ENCODE data around the gene RBMS3.

RBMS3 gene

GRCh38 chr3:29922992-29923746, 642.3 kb downstream of the RBMS3 start:
- no peak overlapping the region for H3K4me3 Mint-ChIP-seq
- no peaks in the 10 kb centered on the region for H3K4me1 Mint-ChIP-seq
- no peak overlapping the region for H3K27ac Mint-ChIP-seq
- H3K36me3 Mint-ChIP-seq, result no peaks in the 10 kb centered on the region
- H3K27me3 Mint-ChIP-seq, result peaks cover 5% of the 10 kb centered on the region
- ATAC-seq, result no peak
- H3K9me3 Mint-ChIP-seq, result no peaks in the 10 kb centered on the region

- Mint-ChIP-seq H3K9me3 (no peaks in the 10 kb centered on the region), H3K36me3 (no peaks in the 10 kb centered on the region), H3K4me1 (no peaks in the 10 kb centered on the region), H3K27ac (no peak overlapping the region), H3K4me3 (no peak overlapping the region), H3K27me3 (peaks cover 5% of the 10 kb centered on the region)
- ATAC-seq, result no peak
Observed at GRCh38 chr3:29924783-29925561, 644.1 kb downstream of the RBMS3 start.

- Mint-ChIP-seq H3K27ac (no peak overlapping the region), H3K9me3 (no peaks in the 10 kb centered on the region), H3K27me3 (peaks cover 5% of the 10 kb centered on the region), H3K4me3 (no peak overlapping the region), H3K36me3 (no peaks in the 10 kb centered on the region), H3K4me1 (no peaks in the 10 kb centered on the region)
- no peak for ATAC-seq
Observed at GRCh38 chr3:29926378-29926777, 645.5 kb downstream of the RBMS3 start.

GRCh38 chr3:29932696-29933325, 651.9 kb downstream of the RBMS3 start:
- no peaks in the 10 kb centered on the region for H3K27me3 Mint-ChIP-seq
- ATAC-seq, result no peak
- no peak overlapping the region for H3K27ac Mint-ChIP-seq
- no peaks in the 10 kb centered on the region for H3K36me3 Mint-ChIP-seq
- no peaks in the 10 kb centered on the region for H3K9me3 Mint-ChIP-seq
- H3K4me1 Mint-ChIP-seq, result no peaks in the 10 kb centered on the region
- no peak overlapping the region for H3K4me3 Mint-ChIP-seq

- no peaks in the 10 kb centered on the region for H3K4me1 Mint-ChIP-seq
- no peaks in the 10 kb centered on the region for H3K36me3 Mint-ChIP-seq
- H3K4me3 Mint-ChIP-seq, result no peak overlapping the region
- no peaks in the 10 kb centered on the region for H3K27me3 Mint-ChIP-seq
- ATAC-seq, result no peak
- no peak overlapping the region for H3K27ac Mint-ChIP-seq
- H3K9me3 Mint-ChIP-seq, result no peaks in the 10 kb centered on the region
Observed at GRCh38 chr3:29933802-29934490, 653.1 kb downstream of the RBMS3 start.

GRCh38 chr3:29934751-29935150, 653.9 kb downstream of the RBMS3 start:
- Mint-ChIP-seq H3K4me1 (no peaks in the 10 kb centered on the region), H3K9me3 (peaks cover under 1% of the 10 kb centered on the region), H3K36me3 (no peaks in the 10 kb centered on the region), H3K27ac (no peak overlapping the region), H3K4me3 (no peak overlapping the region), H3K27me3 (peaks cover 3% of the 10 kb centered on the region)
- no peak for ATAC-seq

- Mint-ChIP-seq H3K27ac (no peak overlapping the region), H3K36me3 (no peaks in the 10 kb centered on the region), H3K27me3 (peaks cover 10% of the 10 kb centered on the region), H3K4me3 (no peak overlapping the region), H3K4me1 (no peaks in the 10 kb centered on the region), H3K9me3 (peaks cover 3% of the 10 kb centered on the region)
- ATAC-seq, result no peak
Observed at GRCh38 chr3:29936054-29936453, 655.2 kb downstream of the RBMS3 start.

- Mint-ChIP-seq H3K4me1 (no peaks in the 10 kb centered on the region), H3K9me3 (peaks cover 3% of the 10 kb centered on the region), H3K27ac (no peak overlapping the region), H3K4me3 (no peak overlapping the region), H3K27me3 (peaks cover 10% of the 10 kb centered on the region), H3K36me3 (no peaks in the 10 kb centered on the region)
- no peak for ATAC-seq
Observed at GRCh38 chr3:29936766-29937165, 655.9 kb downstream of the RBMS3 start.

GRCh38 chr3:29937185-29937584, 656.3 kb downstream of the RBMS3 start:
- H3K4me1 Mint-ChIP-seq, result no peaks in the 10 kb centered on the region
- H3K27ac Mint-ChIP-seq, result no peak overlapping the region
- no peak for ATAC-seq
- H3K4me3 Mint-ChIP-seq, result no peak overlapping the region
- peaks cover 3% of the 10 kb centered on the region for H3K9me3 Mint-ChIP-seq
- H3K27me3 Mint-ChIP-seq, result peaks cover 10% of the 10 kb centered on the region
- H3K36me3 Mint-ChIP-seq, result no peaks in the 10 kb centered on the region

- Mint-ChIP-seq H3K4me1 (no peaks in the 10 kb centered on the region), H3K9me3 (peaks cover 3% of the 10 kb centered on the region), H3K36me3 (no peaks in the 10 kb centered on the region), H3K27me3 (peaks cover 10% of the 10 kb centered on the region), H3K4me3 (no peak overlapping the region), H3K27ac (no peak overlapping the region)
- no peak for ATAC-seq
Observed at GRCh38 chr3:29940759-29941323, 660.0 kb downstream of the RBMS3 start.

GRCh38 chr3:29942297-29942696, 661.4 kb downstream of the RBMS3 start:
- no peaks in the 10 kb centered on the region for H3K4me1 Mint-ChIP-seq
- no peak overlapping the region for H3K4me3 Mint-ChIP-seq
- no peaks in the 10 kb centered on the region for H3K36me3 Mint-ChIP-seq
- no peak overlapping the region for H3K27ac Mint-ChIP-seq
- peaks cover 10% of the 10 kb centered on the region for H3K27me3 Mint-ChIP-seq
- no peak for ATAC-seq
- peaks cover 3% of the 10 kb centered on the region for H3K9me3 Mint-ChIP-seq

GRCh38 chr3:29949131-29949530, 668.3 kb downstream of the RBMS3 start:
- ATAC-seq, result no peak
- Mint-ChIP-seq H3K9me3 (no peaks in the 10 kb centered on the region), H3K36me3 (no peaks in the 10 kb centered on the region), H3K4me1 (no peaks in the 10 kb centered on the region), H3K27ac (no peak overlapping the region), H3K27me3 (no peaks in the 10 kb centered on the region), H3K4me3 (no peak overlapping the region)

GRCh38 chr3:29949940-29950616, 669.2 kb downstream of the RBMS3 start:
- no peak overlapping the region for H3K4me3 Mint-ChIP-seq
- H3K9me3 Mint-ChIP-seq, result no peaks in the 10 kb centered on the region
- no peaks in the 10 kb centered on the region for H3K27me3 Mint-ChIP-seq
- no peak overlapping the region for H3K27ac Mint-ChIP-seq
- no peaks in the 10 kb centered on the region for H3K36me3 Mint-ChIP-seq
- no peak for ATAC-seq
- no peaks in the 10 kb centered on the region for H3K4me1 Mint-ChIP-seq

GRCh38 chr3:29952431-29952830, 671.6 kb downstream of the RBMS3 start:
- H3K4me3 Mint-ChIP-seq, result no peak overlapping the region
- no peaks in the 10 kb centered on the region for H3K9me3 Mint-ChIP-seq
- no peaks in the 10 kb centered on the region for H3K27me3 Mint-ChIP-seq
- no peaks in the 10 kb centered on the region for H3K4me1 Mint-ChIP-seq
- H3K36me3 Mint-ChIP-seq, result no peaks in the 10 kb centered on the region
- ATAC-seq, result no peak
- H3K27ac Mint-ChIP-seq, result no peak overlapping the region
